CD14-positive monocyte (primary cell): ENCODE data around the gene SLC13A3. TPM values are rescaled to one million over a fixed set of nuclear protein-coding genes. Genes with fewer than 3 reads are reported as not detected.

Experiments used
- DNase-seq, 3 donors: peaks; one replicate each; pipeline ENCODE4 v3.0.0-alpha.2; 2011 to 2022
- H2AFZ ChIP-seq: 2 replicates; pipeline ENCODE4 v1.6.0; 2012; ENCODE audit warnings: mild to moderate bottlenecking, low read depth, low read length, inconsistent platforms; ENCODE audit not compliant: insufficient read depth, poor library complexity, severe bottlenecking
- H3K27ac ChIP-seq, 2 donors: 1 replicate in 1 of 2; 2 replicates in 1 of 2; pipeline ENCODE4 v1.5.1; 2012 to 2013; ENCODE audit warnings: low read length in 2 of 2, control low read depth in 1 of 2, inconsistent platforms in 1 of 2, low read depth in 1 of 2, mild to moderate bottlenecking in 1 of 2
- H3K27me3 ChIP-seq, 2 donors: one replicate each; pipeline versions ENCODE4 v1.6.0 to v1.6.1; 2011 to 2013; ENCODE audit warnings: low read length in 2 of 2; ENCODE audit not compliant: control insufficient read depth in 2 of 2, insufficient read depth in 2 of 2
- H3K36me3 ChIP-seq, 2 donors: replicated peaks in 1 of 2; 1 replicate in 1 of 2; 2 replicates in 1 of 2; pipeline versions ENCODE4 v1.5.1 to v1.6.1; 2012 to 2013; ENCODE audit warnings: low read length in 2 of 2, control low read depth in 1 of 2, inconsistent platforms in 1 of 2, mild to moderate bottlenecking in 1 of 2; ENCODE audit not compliant: insufficient read depth in 2 of 2, control insufficient read depth in 1 of 2
- H3K4me1 ChIP-seq, 2 donors: 1 replicate in 1 of 2; 2 replicates in 1 of 2; pipeline versions ENCODE4 v1.5.1 to v1.6.1; 2012 to 2013; ENCODE audit warnings: low read length in 2 of 2, control low read depth in 1 of 2, inconsistent platforms in 1 of 2, mild to moderate bottlenecking in 1 of 2, moderate library complexity in 1 of 2; ENCODE audit not compliant: insufficient read depth in 2 of 2, control insufficient read depth in 1 of 2
- H3K4me2 ChIP-seq: replicated peaks from 2 replicates; pipeline ENCODE3; 2012; ENCODE audit warnings: low read length, moderate library complexity, mild to moderate bottlenecking; ENCODE audit not compliant: poor library complexity, severe bottlenecking; ENCODE audit errors: extremely low read depth
- H3K4me3 ChIP-seq, 3 experiments: fragments of 200-600 bp in 1 of 3; sonication (generic) in 1 of 3; replicated peaks in 1 of 3; 1 replicate in 2 of 3; 2 replicates in 1 of 3; pipeline ENCODE4 v1.5.1; 2011 to 2013; ENCODE audit warnings: low read length in 3 of 3, mild to moderate bottlenecking in 3 of 3, control low read depth in 2 of 3, low read depth in 2 of 3, inconsistent platforms in 1 of 3, moderate library complexity in 1 of 3
- H3K79me2 ChIP-seq: 2 replicates; pipeline ENCODE4 v1.6.0; 2012; ENCODE audit warnings: mild to moderate bottlenecking, control low read depth, inconsistent platforms, low read length, moderate library complexity; ENCODE audit not compliant: insufficient read depth
- H3K9ac ChIP-seq: 2 replicates; pipeline ENCODE4 v1.6.0; 2017; ENCODE audit warnings: low read length, mild to moderate bottlenecking; ENCODE audit not compliant: insufficient read depth, poor library complexity, severe bottlenecking
- H3K9me3 ChIP-seq, 2 donors: replicated peaks in 1 of 2; 1 replicate in 1 of 2; 2 replicates in 1 of 2; pipeline versions ENCODE4 v1.5.1 to v1.6.1; 2012 to 2013; ENCODE audit warnings: low read length in 2 of 2, control low read depth in 1 of 2; ENCODE audit not compliant: control insufficient read depth in 1 of 2, insufficient read depth in 1 of 2
- H4K20me1 ChIP-seq: 2 replicates; pipeline ENCODE4 v1.6.0; 2012; ENCODE audit warnings: mild to moderate bottlenecking, low read length, control low read depth, moderate library complexity; ENCODE audit not compliant: insufficient read depth
- H3K27ac Mint-ChIP-seq, 7 donors: one replicate each; pipeline ENCODE4 v1.8.0; 2020; ENCODE audit warnings: mild to moderate bottlenecking in 7 of 7, mixed read lengths in 7 of 7, moderate library complexity in 6 of 7, inconsistent platforms in 2 of 7
- H3K27me3 Mint-ChIP-seq, 3 donors: one replicate each; pipeline ENCODE4 v1.8.0; 2021 to 2022; ENCODE audit warnings: low read depth in 3 of 3, mild to moderate bottlenecking in 3 of 3, mixed read lengths in 3 of 3, moderate library complexity in 3 of 3, inconsistent platforms in 1 of 3
- H3K36me3 Mint-ChIP-seq, 2 donors: one replicate each; pipeline ENCODE4 v1.8.0; 2020; ENCODE audit warnings: mixed read lengths in 2 of 2, inconsistent platforms in 1 of 2, mild to moderate bottlenecking in 1 of 2
- H3K4me1 Mint-ChIP-seq: one replicate; pipeline ENCODE4 v1.8.0; 2020; ENCODE audit warnings: mild to moderate bottlenecking, mixed read lengths
- H3K4me3 Mint-ChIP-seq, 2 donors: one replicate each; pipeline ENCODE4 v1.8.0; 2020; ENCODE audit warnings: mild to moderate bottlenecking in 2 of 2, mixed read lengths in 2 of 2, moderate library complexity in 1 of 2
- H3K9me3 Mint-ChIP-seq, 7 donors: one replicate each; pipeline ENCODE4 v1.8.0; 2020 to 2022; ENCODE audit warnings: mixed read lengths in 7 of 7, mild to moderate bottlenecking in 6 of 7, moderate library complexity in 6 of 7, inconsistent platforms in 2 of 7
- CTCF ChIP-seq: fragments of 200-600 bp; IDR thresholded peaks from one replicate; pipeline ENCODE4 v1.8.0; 2022; ENCODE audit warnings: antibody characterized with exemption, mild to moderate bottlenecking
- WGBS: methylation state at CpG from one replicate; pipeline ENCODE4 v1.1.5; 2013; ENCODE audit warnings: missing lambda C conversion rate; ENCODE audit not compliant: insufficient coverage; 5-methylcytosine and 5-hydroxymethylcytosine counted together
- intact Hi-C, 2 donors: fragments of 100-400 bp; cut with micrococcal nuclease; formaldehyde crosslinking; loops; one replicate each; pipeline versions ENCODE4 v1.15.0 to v1.15.1; 2023
- polyA plus RNA-seq, 3 donors: library from polyadenylated mRNA; depleted of rRNA in 1 of 3; unstranded in 2 of 3; stranded (reverse) in 1 of 3; fragments of 300-500 nt in 2 of 3; fragments of >200 nt in 1 of 3; fragmentation: Illumina TruSeq in 2 of 3; gene quantifications; 1 replicate in 2 of 3; 2 replicates in 1 of 3; pipeline ENCODE4 v1.2.3, GENCODE V29; 2012 to 2021

The SLC13A3 gene
- polyA plus RNA-seq, 3 donors = 0.04 TPM; not detected in 2

GRCh38 chr20:46606817-46607190 is 44.5 kb downstream of the SLC13A3 start:
- no peaks in the 10 kb centered on the region for H3K4me1 ChIP-seq
- H3K4me3 Mint-ChIP-seq = no peak overlapping the region
- H2AFZ ChIP-seq = no peak overlapping the region
- no peak for DNase-seq
- H3K27ac Mint-ChIP-seq = no peak overlapping the region
- no peak for TF ChIP-seq CTCF
- no peak overlapping the region for H3K27ac ChIP-seq
- no peaks in the 10 kb centered on the region for H3K36me3 Mint-ChIP-seq
- H3K4me2 ChIP-seq = no peak overlapping the region
- no peak overlapping the region for H3K9ac ChIP-seq
- H3K9me3 ChIP-seq = no peaks in the 10 kb centered on the region
- no peak overlapping the region for H3K4me3 ChIP-seq
- no peaks in the 10 kb centered on the region for H3K4me1 Mint-ChIP-seq
- H3K27me3 Mint-ChIP-seq = peaks cover 5 to 9% (median 9%) of the 10 kb centered on the region in 3 donors
- intact Hi-C loops = no loop called here
- H3K27me3 ChIP-seq = peaks cover 0 to 4% of the 10 kb centered on the region in 2 donors
- H3K79me2 ChIP-seq = no peaks in the 10 kb centered on the region
- H3K36me3 ChIP-seq = no peaks in the 10 kb centered on the region
- peaks cover 0 to 3% (median 0%) of the 10 kb centered on the region in 7 donors for H3K9me3 Mint-ChIP-seq
- whole genome bisulfite sequencing = 95% methylated on average over 3 of the region's 4 CpGs
- H4K20me1 ChIP-seq = no peaks in the 10 kb centered on the region

GRCh38 chr20:46605978-46606816 is 45.1 kb downstream of the SLC13A3 start:
- intact Hi-C loops = no loop called here
- H3K9me3 ChIP-seq = no peaks in the 10 kb centered on the region
- H3K79me2 ChIP-seq = no peaks in the 10 kb centered on the region
- H3K4me3 ChIP-seq = no peak overlapping the region
- H3K4me1 ChIP-seq = no peaks in the 10 kb centered on the region
- H3K9me3 Mint-ChIP-seq = peaks cover 0 to 3% (median 0%) of the 10 kb centered on the region in 7 donors
- DNase-seq = no peak
- H2AFZ ChIP-seq = no peak overlapping the region
- H3K4me2 ChIP-seq = no peak overlapping the region
- H3K27ac ChIP-seq = no peak overlapping the region
- no peak for TF ChIP-seq CTCF
- H3K36me3 Mint-ChIP-seq = no peaks in the 10 kb centered on the region
- no peak overlapping the region for H3K9ac ChIP-seq
- H3K27me3 ChIP-seq = peaks cover 0 to 4% of the 10 kb centered on the region in 2 donors
- H3K27me3 Mint-ChIP-seq = peaks cover 5 to 9% (median 7%) of the 10 kb centered on the region in 3 donors
- H3K4me3 Mint-ChIP-seq = no peak overlapping the region
- 100% methylated on average over 3 of the region's 9 CpGs for WGBS
- no peak overlapping the region for H3K27ac Mint-ChIP-seq
- no peaks in the 10 kb centered on the region for H3K4me1 Mint-ChIP-seq
- H4K20me1 ChIP-seq = no peaks in the 10 kb centered on the region
- no peaks in the 10 kb centered on the region for H3K36me3 ChIP-seq
